WERI-Rb-1 (cell line): ENCODE measurements around the gene PTPRM.
"Not testable (repeated sequence)": the region's sequence is repeated elsewhere in the genome, so short reads cannot be mapped to it uniquely, and the experiment has no call there.

Experiments used
- DNase-seq: peaks from one replicate; pipeline ENCODE4 v3.0.0-alpha.2; 2020
- H3K27ac ChIP-seq: fragments of 250-450 bp; sonication (Bioruptor Pico); 2 replicates; pipeline ENCODE4 v1.5.1; 2020; ENCODE audit warnings: mild to moderate bottlenecking, moderate library complexity
- H3K27me3 ChIP-seq: fragments of 250-450 bp; sonication (Bioruptor Pico); 2 replicates; pipeline ENCODE4 v1.5.1; 2021; ENCODE audit warnings: mild to moderate bottlenecking, low read depth, moderate library complexity; ENCODE audit not compliant: insufficient read depth, severe bottlenecking
- H3K36me3 ChIP-seq: fragments of 250-450 bp; sonication (Bioruptor Pico); 2 replicates; pipeline ENCODE4 v1.5.1; 2020; ENCODE audit warnings: mild to moderate bottlenecking, moderate library complexity
- H3K4me3 ChIP-seq: 2 replicates; pipeline ENCODE4 v1.5.1; 2011; ENCODE audit warnings: low read depth, mild to moderate bottlenecking, control low read depth, low read length
- H3K9me3 ChIP-seq: fragments of 250-450 bp; sonication (Bioruptor Pico); 2 replicates; pipeline ENCODE4 v1.5.1; 2021; ENCODE audit warnings: mild to moderate bottlenecking, moderate library complexity; ENCODE audit not compliant: severe bottlenecking
- TF ChIP-seq, protein P1 (sequence below): IDR thresholded peaks from 2 replicates; pipeline ENCODE4 v1.5.1; 2011; ENCODE audit warnings: low read depth, mild to moderate bottlenecking, control low read depth, inconsistent platforms, low read length

PTPRM gene

DNA sequence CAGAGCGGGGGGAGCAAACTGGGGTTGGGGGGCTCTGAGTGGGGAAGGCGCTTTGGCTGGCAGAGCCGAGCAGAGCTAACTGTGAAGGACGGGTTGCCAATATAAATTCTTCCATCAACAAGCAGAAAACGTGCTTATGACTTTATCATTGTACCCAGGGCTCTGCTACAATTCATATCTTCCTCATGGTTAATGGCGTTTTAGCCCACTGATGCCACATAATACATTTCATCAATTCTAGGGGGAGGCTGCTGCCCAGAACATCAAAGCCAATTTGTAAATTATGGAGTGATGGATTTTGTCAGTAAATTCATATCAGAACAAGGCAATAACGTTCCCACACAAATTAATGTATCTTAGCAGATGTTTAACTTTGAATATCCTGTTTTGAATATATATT lies 866.7 kb downstream of the PTPRM start:
- no peaks in the 10 kb centered on the region for H3K27me3 ChIP-seq
- TF ChIP-seq, protein P1, sequence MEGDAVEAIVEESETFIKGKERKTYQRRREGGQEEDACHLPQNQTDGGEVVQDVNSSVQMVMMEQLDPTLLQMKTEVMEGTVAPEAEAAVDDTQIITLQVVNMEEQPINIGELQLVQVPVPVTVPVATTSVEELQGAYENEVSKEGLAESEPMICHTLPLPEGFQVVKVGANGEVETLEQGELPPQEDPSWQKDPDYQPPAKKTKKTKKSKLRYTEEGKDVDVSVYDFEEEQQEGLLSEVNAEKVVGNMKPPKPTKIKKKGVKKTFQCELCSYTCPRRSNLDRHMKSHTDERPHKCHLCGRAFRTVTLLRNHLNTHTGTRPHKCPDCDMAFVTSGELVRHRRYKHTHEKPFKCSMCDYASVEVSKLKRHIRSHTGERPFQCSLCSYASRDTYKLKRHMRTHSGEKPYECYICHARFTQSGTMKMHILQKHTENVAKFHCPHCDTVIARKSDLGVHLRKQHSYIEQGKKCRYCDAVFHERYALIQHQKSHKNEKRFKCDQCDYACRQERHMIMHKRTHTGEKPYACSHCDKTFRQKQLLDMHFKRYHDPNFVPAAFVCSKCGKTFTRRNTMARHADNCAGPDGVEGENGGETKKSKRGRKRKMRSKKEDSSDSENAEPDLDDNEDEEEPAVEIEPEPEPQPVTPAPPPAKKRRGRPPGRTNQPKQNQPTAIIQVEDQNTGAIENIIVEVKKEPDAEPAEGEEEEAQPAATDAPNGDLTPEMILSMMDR = no peak
- DNase-seq = no peak
- no peak overlapping the region for H3K4me3 ChIP-seq
- H3K36me3 ChIP-seq = no peaks in the 10 kb centered on the region
- no peak overlapping the region for H3K27ac ChIP-seq
- no peaks in the 10 kb centered on the region for H3K9me3 ChIP-seq

DNA sequence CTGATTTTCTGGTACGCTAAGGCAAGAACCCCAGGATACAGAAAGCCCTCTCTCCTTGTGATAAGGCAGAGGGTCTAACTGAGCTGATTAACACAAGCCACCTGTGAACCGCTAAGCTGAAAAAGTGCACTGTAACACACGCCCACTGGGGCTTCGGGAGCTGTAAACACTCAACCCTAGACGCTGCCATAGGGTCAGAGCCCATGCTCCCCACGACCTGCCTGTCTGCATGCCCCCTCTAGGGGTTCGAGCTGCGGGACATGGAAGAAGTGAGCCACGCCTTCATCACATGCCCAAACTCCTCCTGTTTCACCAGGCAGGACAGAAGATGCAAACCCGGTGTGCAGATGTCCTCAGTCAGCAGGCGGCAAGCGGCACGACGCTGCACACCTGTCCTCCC lies 868.3 kb downstream of the PTPRM start:
- Histone ChIP-seq H3K4me3 (no peak overlapping the region), H3K9me3 (no peaks in the 10 kb centered on the region), H3K36me3 (no peaks in the 10 kb centered on the region), H3K27ac (no peak overlapping the region), H3K27me3 (no peaks in the 10 kb centered on the region)
- TF ChIP-seq, protein P1 = no peak
- DNase-seq = no peak

- no peaks in the 10 kb centered on the region for H3K9me3 ChIP-seq
- no peaks in the 10 kb centered on the region for H3K36me3 ChIP-seq
- no peak overlapping the region for H3K27ac ChIP-seq
- H3K27me3 ChIP-seq = no peaks in the 10 kb centered on the region
- no peak overlapping the region for H3K4me3 ChIP-seq
- no peak for DNase-seq
- TF ChIP-seq, protein P1 = no peak
Observed at GRCh38 chr18:8439055-8439454, 871.9 kb downstream of the PTPRM start.

- H3K9me3 ChIP-seq = no peaks in the 10 kb centered on the region
- no peaks in the 10 kb centered on the region for H3K27me3 ChIP-seq
- TF ChIP-seq, protein P1 = no peak
- no peak overlapping the region for H3K4me3 ChIP-seq
- no peak for DNase-seq
- H3K27ac ChIP-seq = no peak overlapping the region
- H3K36me3 ChIP-seq = no peaks in the 10 kb centered on the region
Observed at GRCh38 chr18:8443505-8443904, 876.4 kb downstream of the PTPRM start.

DNA sequence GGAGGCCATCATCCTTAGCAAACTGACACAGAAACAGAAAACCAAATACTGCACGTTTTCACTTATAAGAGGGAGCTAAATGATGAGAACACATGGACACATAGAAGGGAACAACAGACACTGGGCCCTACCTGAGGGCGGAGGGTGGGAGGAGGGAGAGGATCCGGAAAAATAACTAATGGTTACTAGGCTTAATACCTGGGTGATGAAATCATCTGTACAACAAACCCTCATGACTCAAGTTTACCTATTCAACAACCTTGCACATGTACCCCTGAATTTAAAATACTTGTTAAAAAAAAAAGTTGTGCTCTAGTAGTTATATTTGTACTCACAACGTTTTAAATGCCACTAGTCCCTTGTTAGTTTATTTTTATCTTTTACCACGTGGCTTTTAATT lies 879.8 kb downstream of the PTPRM start:
- H3K27ac ChIP-seq, H3K4me3 ChIP-seq, H3K27me3 ChIP-seq, H3K36me3 ChIP-seq, DNase-seq, H3K9me3 ChIP-seq: not testable (repeated sequence)

GRCh38 chr18:8448130-8448529 lies 881.0 kb downstream of the PTPRM start:
- no peaks in the 10 kb centered on the region for H3K36me3 ChIP-seq
- H3K4me3 ChIP-seq = no peak overlapping the region
- H3K27ac ChIP-seq = no peak overlapping the region
- no peaks in the 10 kb centered on the region for H3K9me3 ChIP-seq
- DNase-seq = no peak
- no peaks in the 10 kb centered on the region for H3K27me3 ChIP-seq
- TF ChIP-seq, protein P1 = no peak
